Parathyroid adenoma (tissue), 2 donors: Measurements from ENCODE around the gene PLA2G4C.

Experiments
- H2AFZ ChIP-seq: fragments of 300-600 bp; sonication (generic); one replicate; pipeline ENCODE4 v1.7.0; 2017; ENCODE audit warnings: antibody characterized with exemption, mild to moderate bottlenecking
- H3K27ac ChIP-seq: fragments of 300-600 bp; sonication (generic); one replicate; pipeline ENCODE4 v1.7.0; 2017
- H3K27me3 ChIP-seq: fragments of 300-600 bp; sonication (generic); one replicate; pipeline ENCODE4 v1.7.0; 2017; ENCODE audit warnings: low read length; ENCODE audit not compliant: control insufficient read depth, insufficient read depth
- H3K36me3 ChIP-seq: fragments of 300-600 bp; sonication (generic); one replicate; pipeline ENCODE4 v1.7.0; 2017; ENCODE audit warnings: low read length; ENCODE audit not compliant: control insufficient read depth, insufficient read depth
- H3K4me1 ChIP-seq: fragments of 300-600 bp; sonication (generic); one replicate; pipeline ENCODE4 v1.7.0; 2017; ENCODE audit warnings: control low read depth
- H3K4me2 ChIP-seq: fragments of 300-600 bp; sonication (generic); one replicate; pipeline ENCODE4 v1.7.0; 2017; ENCODE audit warnings: low read length
- H3K4me3 ChIP-seq: fragments of 300-600 bp; sonication (generic); one replicate; pipeline ENCODE4 v1.7.0; 2017; ENCODE audit warnings: low read depth, low read length
- H3K79me2 ChIP-seq: fragments of 300-600 bp; sonication (generic); one replicate; pipeline ENCODE4 v1.7.0; 2017; ENCODE audit warnings: control low read depth
- H3K9ac ChIP-seq: fragments of 300-600 bp; sonication (generic); one replicate; pipeline ENCODE4 v1.7.0; 2017; ENCODE audit warnings: mild to moderate bottlenecking
- H3K9me3 ChIP-seq: fragments of 300-600 bp; sonication (generic); one replicate; pipeline ENCODE4 v1.7.0; 2017; ENCODE audit warnings: low read length; ENCODE audit not compliant: control insufficient read depth
- CTCF ChIP-seq: fragments of 300-600 bp; sonication (generic); IDR thresholded peaks from one replicate; pipeline ENCODE4 v1.7.0; 2017; ENCODE audit warnings: antibody characterized with exemption, mild to moderate bottlenecking
- donor health status: primary hyperparathyroidism.

The PLA2G4C gene

GRCh38 chr19:48121909-48122371 is 11.3 kb upstream of the PLA2G4C start:
- H3K79me2 ChIP-seq = no peaks in the 10 kb centered on the region
- no peaks in the 10 kb centered on the region for H3K9me3 ChIP-seq
- no peaks in the 10 kb centered on the region for H3K27me3 ChIP-seq
- H3K36me3 ChIP-seq = no peaks in the 10 kb centered on the region
- no peak overlapping the region for H3K4me2 ChIP-seq
- H3K9ac ChIP-seq = no peak overlapping the region
- H3K27ac ChIP-seq = no peak overlapping the region
- H3K4me3 ChIP-seq = no peak overlapping the region
- no peak overlapping the region for H2AFZ ChIP-seq
- H3K4me1 ChIP-seq = no peaks in the 10 kb centered on the region
- no peak for TF ChIP-seq CTCF

- H2AFZ ChIP-seq = no peak overlapping the region
- no peaks in the 10 kb centered on the region for H3K79me2 ChIP-seq
- no peak for TF ChIP-seq CTCF
- no peak overlapping the region for H3K9ac ChIP-seq
- H3K9me3 ChIP-seq = no peaks in the 10 kb centered on the region
- H3K4me3 ChIP-seq = no peak overlapping the region
- no peaks in the 10 kb centered on the region for H3K4me1 ChIP-seq
- no peak overlapping the region for H3K27ac ChIP-seq
- H3K4me2 ChIP-seq = no peak overlapping the region
- H3K27me3 ChIP-seq = no peaks in the 10 kb centered on the region
- H3K36me3 ChIP-seq = no peaks in the 10 kb centered on the region
These were observed 10.4 kb upstream of the PLA2G4C start for GRCh38 chr19:48121066-48121465.

- no peaks in the 10 kb centered on the region for H3K36me3 ChIP-seq
- no peaks in the 10 kb centered on the region for H3K27me3 ChIP-seq
- no peak overlapping the region for H3K9ac ChIP-seq
- H3K79me2 ChIP-seq = no peaks in the 10 kb centered on the region
- H3K27ac ChIP-seq = no peak overlapping the region
- TF ChIP-seq CTCF = no peak
- no peaks in the 10 kb centered on the region for H3K9me3 ChIP-seq
- no peak overlapping the region for H3K4me2 ChIP-seq
- no peak overlapping the region for H3K4me3 ChIP-seq
- no peak overlapping the region for H2AFZ ChIP-seq
- no peaks in the 10 kb centered on the region for H3K4me1 ChIP-seq
These were observed 9.9 kb upstream of the PLA2G4C start for GRCh38 chr19:48120505-48120904.

GRCh38 chr19:48118131-48118517 is 7.5 kb upstream of the PLA2G4C start:
- Histone ChIP-seq H3K79me2 (no peaks in the 10 kb centered on the region), H3K27ac (no peak overlapping the region), H3K9me3 (no peaks in the 10 kb centered on the region), H3K4me3 (no peak overlapping the region), H3K27me3 (no peaks in the 10 kb centered on the region), H3K36me3 (no peaks in the 10 kb centered on the region), H3K9ac (no peak overlapping the region), H2AFZ (no peak overlapping the region), H3K4me2 (no peak overlapping the region), H3K4me1 (no peaks in the 10 kb centered on the region)
- TF ChIP-seq CTCF = no peak

GRCh38 chr19:48117515-48118130 is 7.0 kb upstream of the PLA2G4C start:
- Histone ChIP-seq H3K9me3 (no peaks in the 10 kb centered on the region), H3K36me3 (no peaks in the 10 kb centered on the region), H3K79me2 (no peaks in the 10 kb centered on the region), H3K4me1 (no peaks in the 10 kb centered on the region), H3K9ac (no peak overlapping the region), H3K27ac (no peak overlapping the region), H3K4me2 (no peak overlapping the region), H3K4me3 (no peak overlapping the region), H3K27me3 (no peaks in the 10 kb centered on the region), H2AFZ (no peak overlapping the region)
- no peak for TF ChIP-seq CTCF
